GM11168 (cell line): ENCODE data around the gene TMPRSS9.

Source experiments
- in situ Hi-C: fragments of 300-500 bp; cut with MboI; formaldehyde crosslinking; loops from one replicate; pipeline ENCODE4 v1.12.0; 2022; ENCODE audit warnings: low sequenced_read_pairs; ENCODE audit not compliant: unreplicated experiment

TMPRSS9 gene

GRCh38 chr19:2428321-2428690, 68.2 kb downstream of the TMPRSS9 start:
- in situ Hi-C loops = no loop called here

GRCh38 chr19:2428756-2429711, 69.0 kb downstream of the TMPRSS9 start:
- in situ Hi-C loops = no loop called here

GRCh38 chr19:2429917-2430535, 70.0 kb downstream of the TMPRSS9 start:
- in situ Hi-C loops = no loop called here

DNA sequence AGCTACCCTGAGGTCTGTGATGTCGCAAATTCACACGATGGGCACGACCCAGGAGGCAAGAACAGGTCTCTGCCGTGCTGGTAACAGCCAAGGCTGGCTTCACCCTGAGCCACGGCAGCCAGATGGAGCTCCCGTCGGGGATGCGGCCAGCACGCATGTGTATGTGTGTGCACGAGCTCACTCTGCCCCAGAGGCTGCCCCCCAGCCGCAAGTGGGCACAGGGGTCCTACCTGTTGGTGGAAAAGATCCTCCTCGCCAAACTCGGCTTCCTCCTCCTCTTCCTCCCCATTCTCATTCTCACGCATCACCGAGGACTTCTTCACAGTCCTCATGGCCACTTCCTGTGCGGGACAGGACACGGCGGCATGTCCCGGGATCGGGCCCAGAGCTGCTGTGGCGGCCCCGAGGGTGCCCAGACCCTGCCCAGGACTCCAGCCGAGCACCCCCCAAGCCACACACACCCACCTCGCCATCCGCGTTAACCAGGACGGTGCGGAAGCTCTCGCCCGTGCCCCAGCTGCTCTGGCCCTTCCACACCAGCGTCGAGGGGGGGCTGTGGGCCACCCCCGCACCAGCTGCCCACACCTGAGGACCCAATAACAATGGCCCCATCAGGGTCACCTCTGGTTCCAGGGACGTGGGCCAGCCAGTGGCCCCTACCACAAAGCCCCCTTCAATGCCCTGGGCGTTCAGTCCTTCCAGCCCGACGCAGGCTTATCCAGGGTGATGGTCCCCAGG, 71.4 kb downstream of the TMPRSS9 start:
- in situ Hi-C loops = no loop called here

DNA sequence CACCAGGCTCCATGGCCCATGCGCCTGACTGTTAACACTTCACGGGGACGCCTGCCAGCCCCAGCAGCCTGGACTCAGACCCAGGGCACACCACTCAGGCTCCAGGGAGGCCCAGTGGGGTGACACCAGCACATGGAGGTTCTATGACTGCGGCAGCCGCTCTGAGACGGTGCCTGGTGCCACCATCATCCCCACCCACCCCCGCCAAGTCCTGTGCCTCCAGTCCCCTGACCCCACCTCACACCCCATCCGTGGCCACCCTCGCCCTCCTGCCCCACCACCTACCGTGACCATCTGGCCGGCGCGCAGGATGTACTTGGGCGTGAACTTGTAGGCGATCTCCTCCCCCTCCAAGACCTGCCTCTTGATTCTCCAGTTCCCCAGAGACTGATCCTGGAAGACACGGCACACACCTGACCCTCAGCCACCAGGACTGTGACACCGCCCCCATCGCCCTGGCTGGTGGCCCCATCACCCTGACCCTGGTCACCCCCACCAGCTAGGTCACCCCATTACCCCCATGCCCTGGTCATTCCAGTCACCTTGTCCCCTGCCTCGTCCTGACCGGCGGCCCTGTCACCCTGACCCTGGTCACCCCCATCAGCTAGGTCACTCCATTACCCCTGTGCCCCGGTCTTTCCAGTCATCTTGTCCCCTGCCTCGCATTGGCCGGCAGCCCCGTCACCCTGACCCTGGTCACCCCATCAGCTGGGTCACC, 72.2 kb downstream of the TMPRSS9 start:
- in situ Hi-C loops = no loop called here

DNA sequence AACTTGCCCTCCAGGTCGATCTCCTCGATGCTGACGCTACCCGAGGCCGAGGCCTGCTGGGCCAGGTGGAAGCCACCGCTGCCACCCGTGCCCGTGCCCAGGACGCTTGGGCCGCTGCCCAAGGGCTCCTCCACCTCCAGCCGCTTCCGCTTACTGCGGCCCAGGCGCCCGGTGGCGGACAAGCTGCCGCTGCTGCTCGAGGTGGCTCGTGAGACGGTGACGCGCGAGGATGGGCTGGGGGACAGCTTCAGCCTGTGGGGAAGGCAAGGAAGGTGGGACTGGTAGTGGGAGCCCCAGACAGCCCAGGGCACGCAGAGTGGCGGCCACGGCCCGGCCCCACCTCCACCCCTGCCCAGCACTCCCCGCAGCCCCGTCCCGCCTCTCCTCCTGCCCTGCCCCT, 73.8 kb downstream of the TMPRSS9 start:
- in situ Hi-C loops = no loop called here

- in situ Hi-C loops = no loop called here
Observed at GRCh38 chr19:2434267-2434666, 74.2 kb downstream of the TMPRSS9 start.

GRCh38 chr19:2434721-2435265, 74.7 kb downstream of the TMPRSS9 start:
- in situ Hi-C loops = no loop called here

DNA sequence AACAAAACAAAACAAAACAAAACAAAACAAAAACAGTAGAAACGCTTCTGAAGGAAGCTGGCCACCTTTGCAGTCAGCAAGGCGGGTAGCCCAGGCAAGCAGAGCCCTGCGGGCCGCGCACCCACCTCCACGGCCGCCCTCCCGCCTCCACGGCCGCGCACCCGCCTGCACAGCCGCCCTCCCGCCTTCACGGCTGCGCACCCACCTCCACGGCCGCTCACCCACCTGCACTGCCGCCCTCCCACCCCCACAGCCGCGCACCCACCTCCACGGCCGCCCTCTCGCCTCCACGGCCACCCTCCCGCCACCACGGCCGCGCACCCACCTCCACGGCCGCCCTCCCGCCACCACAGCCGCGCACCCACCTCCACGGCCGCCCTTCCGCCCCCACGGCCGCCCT, 76.3 kb downstream of the TMPRSS9 start:
- in situ Hi-C loops = no loop called here

GRCh38 chr19:2436926-2437325, 76.9 kb downstream of the TMPRSS9 start:
- in situ Hi-C loops = no loop called here

GRCh38 chr19:2438178-2438577, 78.1 kb downstream of the TMPRSS9 start:
- in situ Hi-C loops = no loop called here

- in situ Hi-C loops = no loop called here
Observed at GRCh38 chr19:2440515-2440914, 80.5 kb downstream of the TMPRSS9 start.

- in situ Hi-C loops = no loop called here
Observed at GRCh38 chr19:2441096-2441752, 81.2 kb downstream of the TMPRSS9 start.

DNA sequence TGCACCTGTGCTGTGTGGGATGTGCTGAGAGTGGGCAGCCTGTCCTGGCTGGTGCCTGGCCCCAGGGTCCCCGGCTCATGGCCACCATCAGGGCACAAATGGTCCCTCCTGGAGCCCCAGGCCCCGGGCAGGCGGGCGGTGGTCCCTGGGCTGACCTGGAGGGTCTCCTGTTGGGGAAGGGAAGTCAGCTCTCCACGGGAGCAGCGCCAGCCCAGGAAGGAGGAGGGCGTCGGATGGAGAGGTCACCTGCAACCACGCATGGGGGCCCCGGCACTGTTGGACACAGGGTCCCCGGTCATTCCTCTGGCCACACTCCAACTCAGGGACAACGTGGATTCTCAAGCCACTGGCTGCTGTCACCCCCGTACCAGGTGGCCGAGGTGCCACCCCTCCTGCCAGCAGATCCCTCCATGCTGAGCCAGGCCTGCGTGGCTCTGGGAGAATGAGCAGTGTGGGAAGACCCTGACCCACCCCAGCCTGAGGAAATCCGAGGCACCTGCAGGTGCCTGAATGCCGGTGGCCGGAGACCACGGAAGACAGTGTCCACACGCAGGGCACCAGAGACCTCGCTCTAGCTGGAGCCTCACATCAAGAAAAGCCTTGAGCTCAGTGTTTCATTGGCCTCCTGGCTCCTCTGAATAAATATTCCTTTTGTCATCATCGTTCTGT, 83.2 kb downstream of the TMPRSS9 start:
- in situ Hi-C loops = no loop called here

DNA sequence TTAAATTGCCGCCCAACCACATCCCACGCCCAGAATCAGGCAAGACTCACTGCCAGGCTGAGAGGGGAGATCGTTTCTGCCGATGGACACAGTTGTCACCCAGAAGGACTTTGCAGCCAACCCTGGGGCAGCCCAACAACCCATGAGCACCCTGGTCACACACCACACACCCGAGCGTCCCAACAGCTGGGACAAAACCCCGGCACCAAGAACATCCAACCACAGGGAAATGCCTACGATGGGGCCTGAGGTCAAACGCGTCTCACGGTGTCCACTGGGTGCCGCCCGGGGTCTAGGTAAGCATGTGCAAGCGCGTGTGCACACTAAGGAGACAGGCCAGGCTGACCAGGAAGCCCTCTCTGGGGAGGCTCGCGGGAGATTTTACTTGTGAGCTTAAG, 83.7 kb downstream of the TMPRSS9 start:
- in situ Hi-C loops = no loop called here

GRCh38 chr19:2444251-2445002, 84.4 kb downstream of the TMPRSS9 start:
- in situ Hi-C loops = no loop called here

GRCh38 chr19:2446381-2446780, 86.3 kb downstream of the TMPRSS9 start:
- in situ Hi-C loops = no loop called here

DNA sequence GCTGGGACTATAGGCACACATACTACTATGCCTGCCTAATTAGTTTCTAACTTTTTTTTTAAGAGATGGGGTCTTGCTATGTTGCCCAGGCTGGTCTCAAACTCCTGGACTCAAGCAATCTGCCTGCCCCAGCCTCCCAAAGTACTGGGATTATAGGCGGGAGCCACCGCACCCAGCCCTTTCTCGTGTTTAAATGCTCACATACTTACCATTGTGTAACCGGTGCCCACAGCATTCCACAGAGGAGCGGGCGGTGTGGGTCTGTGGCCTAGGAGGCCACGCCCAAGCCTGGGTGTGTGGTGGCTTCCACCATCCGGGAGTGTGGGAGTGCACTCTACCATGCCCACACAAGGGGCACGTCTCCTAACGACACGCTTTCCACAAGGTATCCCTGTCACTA, 89.0 kb downstream of the TMPRSS9 start:
- in situ Hi-C loops = no loop called here
